ENCODE measurements around the gene NOL12.
"Not testable (repeated sequence)": the region's sequence is repeated elsewhere in the genome, so short reads cannot be mapped to it uniquely, and the experiment has no call there.

NOL12 gene

GRCh38 chr22:37710675-37711074 is 24.5 kb downstream of the NOL12 start:
- DNase-seq (ENCODE audit: low read depth in 2 of 2, low spot score in 1 of 2): no peak

- DNase-seq (ENCODE audit: low read depth in 2 of 2, low spot score in 1 of 2): no peak
These were observed 25.3 kb downstream of the NOL12 start for GRCh38 chr22:37711490-37711889.

- DNase-seq (ENCODE audit: low read depth in 2 of 2, low spot score in 1 of 2): no peak
These were observed 27.6 kb downstream of the NOL12 start for GRCh38 chr22:37713761-37714160.

GRCh38 chr22:37714634-37715033 is 28.5 kb downstream of the NOL12 start:
- no peak for DNase-seq (ENCODE audit: low read depth in 2 of 2, low spot score in 1 of 2)

- DNase-seq (ENCODE audit: low read depth in 2 of 2, low spot score in 1 of 2): no peak
These were observed 29.6 kb downstream of the NOL12 start for GRCh38 chr22:37715760-37716159.

- no peak for DNase-seq (ENCODE audit: low read depth in 2 of 2, low spot score in 1 of 2)
These were observed 30.6 kb downstream of the NOL12 start for GRCh38 chr22:37716708-37717107.

GRCh38 chr22:37717235-37717634 is 31.1 kb downstream of the NOL12 start:
- not testable (repeated sequence) for DNase-seq (ENCODE audit: low read depth in 2 of 2, low spot score in 1 of 2)

GRCh38 chr22:37717746-37718305 is 31.7 kb downstream of the NOL12 start:
- DNase-seq (ENCODE audit: low read depth in 2 of 2, low spot score in 1 of 2): not testable (repeated sequence)

GRCh38 chr22:37725551-37726240 is 39.6 kb downstream of the NOL12 start:
- no peak for DNase-seq (ENCODE audit: low read depth in 2 of 2, low spot score in 1 of 2)

GRCh38 chr22:37726241-37726887 is 40.2 kb downstream of the NOL12 start:
- no peak for DNase-seq (ENCODE audit: low read depth in 2 of 2, low spot score in 1 of 2)

- DNase-seq (ENCODE audit: low read depth in 2 of 2, low spot score in 1 of 2): no peak
These were observed 42.5 kb downstream of the NOL12 start for GRCh38 chr22:37728620-37729019.

GRCh38 chr22:37731804-37732471 is 45.8 kb downstream of the NOL12 start:
- DNase-seq (ENCODE audit: low read depth in 2 of 2, low spot score in 1 of 2): no peak

GRCh38 chr22:37732699-37733607 is 46.8 kb downstream of the NOL12 start:
- DNase-seq (ENCODE audit: low read depth in 2 of 2, low spot score in 1 of 2): no peak

- DNase-seq (ENCODE audit: low read depth in 2 of 2, low spot score in 1 of 2): no peak
These were observed 47.7 kb downstream of the NOL12 start for GRCh38 chr22:37733625-37734401.

- DNase-seq (ENCODE audit: low read depth in 2 of 2, low spot score in 1 of 2): no peak
These were observed 48.2 kb downstream of the NOL12 start for GRCh38 chr22:37734402-37734700.

- DNase-seq (ENCODE audit: low read depth in 2 of 2, low spot score in 1 of 2): no peak
These were observed 48.9 kb downstream of the NOL12 start for GRCh38 chr22:37734964-37735451.

- no peak for DNase-seq (ENCODE audit: low read depth in 2 of 2, low spot score in 1 of 2)
These were observed 52.9 kb downstream of the NOL12 start for GRCh38 chr22:37739035-37739434.

- no peak for DNase-seq (ENCODE audit: low read depth in 2 of 2, low spot score in 1 of 2)
These were observed 53.5 kb downstream of the NOL12 start for GRCh38 chr22:37739611-37740049.

GRCh38 chr22:37740455-37741311 is 54.5 kb downstream of the NOL12 start:
- peak in 1 of 2 donors; percentile 18 for DNase-seq (ENCODE audit: low read depth in 2 of 2, low spot score in 1 of 2)

Measured in stimulated activated CD8-positive, alpha-beta memory T cell treated with anti-CD3 and anti-CD28 coated beads, Interleukin-4, amount 100 ng/mL, for 4 hours (primary cell).